NB4 (cell line): ENCODE data around the gene HEXB.

Source experiments
- DNase-seq: peaks from one replicate; pipeline ENCODE4 v3.0.0; 2010; ENCODE audit warnings: low read depth
- H3K4me3 ChIP-seq: one replicate; pipeline ENCODE4 v1.5.1; 2011; ENCODE audit warnings: mild to moderate bottlenecking, low read depth, low read length, moderate library complexity
- MAX ChIP-seq: IDR thresholded peaks from 2 replicates; pipeline ENCODE4 v1.6.1; 2011; ENCODE audit warnings: low read depth, low read length
- MYC ChIP-seq: IDR thresholded peaks from 2 replicates; pipeline ENCODE4 v1.6.1; 2011; ENCODE audit warnings: low read depth, low read length
- POLR2A ChIP-seq: IDR thresholded peaks from 2 replicates; pipeline ENCODE4 v1.6.1; 2011; ENCODE audit warnings: mild to moderate bottlenecking; ENCODE audit not compliant: insufficient read length; ENCODE audit errors: extremely low read depth
- TF ChIP-seq, protein P1 (sequence below): IDR thresholded peaks from one replicate; pipeline ENCODE4 v1.5.1; 2012; ENCODE audit warnings: low read depth, low read length

The HEXB gene

GRCh38 chr5:74639807-74640449 is 45.1 kb upstream of the HEXB start:
- peak overlapping the region; percentile 83 for H3K4me3 ChIP-seq
- DNase-seq = peak; percentile 71
- TF ChIP-seq POLR2A (no peak), MYC (no peak)

DNA sequence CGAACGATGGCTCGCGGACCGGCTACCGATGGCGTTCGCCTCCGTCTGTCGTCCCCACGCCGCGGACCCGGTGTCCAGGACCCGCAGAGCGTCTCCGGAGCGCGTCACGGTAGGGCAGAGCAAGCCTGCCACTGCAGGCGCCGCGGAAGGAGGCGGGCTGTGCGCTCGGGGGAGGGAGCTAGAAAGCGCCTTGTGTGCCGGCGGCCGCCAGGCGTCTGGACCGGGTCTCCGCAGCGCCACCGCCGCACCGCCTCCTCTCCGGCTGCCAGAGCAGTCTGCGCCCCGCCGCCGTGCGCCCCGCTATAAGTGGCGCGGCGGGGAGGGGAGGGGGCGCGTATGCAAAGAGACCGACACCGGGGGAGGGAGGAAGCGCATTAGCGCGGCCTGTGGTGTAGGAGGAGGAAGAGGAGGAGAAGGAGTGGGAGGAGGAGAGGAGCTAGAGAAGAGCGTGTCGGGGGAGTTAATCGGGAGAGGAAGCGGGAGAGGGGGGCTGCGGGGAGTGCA is 44.5 kb upstream of the HEXB start, which contains the start of gene ENC1:
ENC1 (minus strand) TSS at position 279 of the 504 bp plus-strand sequence. CDS start 4,243 bp downstream, outside the sequence.
- DNase-seq = peak; percentile 96
- H3K4me3 ChIP-seq = peak within 1 kb of the TSS; percentile 83
- no peak; the same call in 1 of the 2 replicates for TF ChIP-seq MAX
- peak; percentile 31; the same call in 1 of the 2 replicates for TF ChIP-seq MYC
- TF ChIP-seq POLR2A = peak; percentile 68
- TF ChIP-seq, protein P1, sequence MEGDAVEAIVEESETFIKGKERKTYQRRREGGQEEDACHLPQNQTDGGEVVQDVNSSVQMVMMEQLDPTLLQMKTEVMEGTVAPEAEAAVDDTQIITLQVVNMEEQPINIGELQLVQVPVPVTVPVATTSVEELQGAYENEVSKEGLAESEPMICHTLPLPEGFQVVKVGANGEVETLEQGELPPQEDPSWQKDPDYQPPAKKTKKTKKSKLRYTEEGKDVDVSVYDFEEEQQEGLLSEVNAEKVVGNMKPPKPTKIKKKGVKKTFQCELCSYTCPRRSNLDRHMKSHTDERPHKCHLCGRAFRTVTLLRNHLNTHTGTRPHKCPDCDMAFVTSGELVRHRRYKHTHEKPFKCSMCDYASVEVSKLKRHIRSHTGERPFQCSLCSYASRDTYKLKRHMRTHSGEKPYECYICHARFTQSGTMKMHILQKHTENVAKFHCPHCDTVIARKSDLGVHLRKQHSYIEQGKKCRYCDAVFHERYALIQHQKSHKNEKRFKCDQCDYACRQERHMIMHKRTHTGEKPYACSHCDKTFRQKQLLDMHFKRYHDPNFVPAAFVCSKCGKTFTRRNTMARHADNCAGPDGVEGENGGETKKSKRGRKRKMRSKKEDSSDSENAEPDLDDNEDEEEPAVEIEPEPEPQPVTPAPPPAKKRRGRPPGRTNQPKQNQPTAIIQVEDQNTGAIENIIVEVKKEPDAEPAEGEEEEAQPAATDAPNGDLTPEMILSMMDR = peak; percentile 4

DNA sequence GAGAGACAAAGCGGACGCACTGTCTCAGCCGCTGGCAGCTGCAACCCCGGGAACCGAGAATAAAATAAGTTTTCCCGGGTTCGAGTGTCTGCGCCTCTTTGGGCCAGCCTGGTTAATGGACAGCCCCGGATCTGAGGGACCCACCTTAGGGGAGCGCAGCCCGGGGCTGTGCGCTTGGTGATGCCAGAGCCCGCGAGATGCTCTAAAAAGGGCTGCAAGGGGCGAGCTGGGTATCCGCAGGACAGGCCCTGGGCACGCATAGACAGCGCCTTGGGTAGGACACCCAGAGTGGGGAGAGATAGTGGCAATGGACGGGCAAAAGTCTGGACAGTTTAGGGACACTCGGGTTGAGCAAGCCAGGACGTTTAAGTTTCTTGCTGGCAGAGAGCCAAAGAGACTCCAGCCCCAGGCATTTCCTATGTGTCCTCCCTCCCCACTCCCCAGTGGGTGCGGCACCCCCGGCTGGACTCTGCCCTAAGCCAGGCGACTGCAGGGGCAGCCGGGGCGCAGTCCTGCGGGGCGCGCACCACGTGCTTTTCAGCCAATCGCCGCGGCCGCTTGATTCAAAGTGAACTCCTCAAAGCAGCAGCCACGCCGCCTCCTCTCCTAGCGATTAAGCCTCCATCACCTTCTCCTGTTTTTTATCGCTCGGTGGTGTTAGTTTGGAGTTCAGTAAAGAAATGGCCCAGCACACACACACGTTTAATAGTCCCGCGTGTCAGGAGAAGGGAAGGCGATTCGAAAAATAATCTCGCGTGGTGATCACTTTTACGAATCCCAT is 43.9 kb upstream of the HEXB start:
- DNase-seq = peak; percentile 84
- TF ChIP-seq MYC = no peak
- peak; percentile 83 for TF ChIP-seq MAX
- TF ChIP-seq, protein P1 = no peak
- TF ChIP-seq POLR2A = peak; percentile 0
- peak overlapping the region; percentile 53 for H3K4me3 ChIP-seq

DNA sequence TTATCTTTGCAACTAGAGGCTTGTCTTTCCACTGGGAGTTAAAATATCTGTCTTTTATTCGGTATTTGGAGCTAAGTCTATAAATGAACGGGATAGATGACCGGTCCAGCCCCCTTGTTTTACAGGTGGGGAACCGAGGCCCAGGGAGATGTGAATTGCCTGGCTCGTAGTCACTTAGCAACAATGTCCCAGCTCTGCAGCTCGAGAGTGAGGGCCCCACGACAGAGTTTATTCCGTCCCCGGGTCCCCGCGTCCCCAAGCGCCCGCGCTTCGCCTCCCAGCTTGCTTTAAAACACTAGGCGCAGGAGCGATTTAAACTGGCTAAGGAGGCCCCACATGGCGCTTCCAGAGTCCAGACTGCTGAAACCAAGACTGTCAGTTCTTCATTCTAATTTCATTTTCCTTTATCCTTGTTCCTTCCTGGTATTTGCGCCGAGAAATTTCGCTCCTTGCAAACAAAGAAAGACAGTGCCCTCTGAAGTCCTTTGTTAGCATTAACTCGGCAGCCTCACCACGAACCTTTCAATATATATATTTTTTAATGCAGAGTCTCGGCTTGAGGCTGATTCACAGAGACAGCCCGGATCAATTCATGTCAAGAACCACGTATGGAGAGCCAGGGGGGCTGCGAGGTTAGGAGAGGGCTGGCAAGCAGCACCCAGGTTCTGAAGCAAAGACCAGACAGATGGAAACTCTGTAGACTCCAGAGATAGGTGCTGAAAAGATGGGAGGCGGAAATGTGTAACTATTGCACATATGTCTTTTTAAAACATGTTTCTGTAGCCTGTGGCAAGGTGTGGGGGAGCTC is 43.1 kb upstream of the HEXB start:
- peak; percentile 40; the same call in 1 of the 2 replicates for TF ChIP-seq MAX
- 0 out of 2 replicates have a peak, but pooled peaks have one; percentile 21 for TF ChIP-seq MYC
- TF ChIP-seq, protein P1 = peak; percentile 26
- no peak for TF ChIP-seq POLR2A
- peak overlapping the region; percentile 53 for H3K4me3 ChIP-seq
- DNase-seq = peak; percentile 78

- no peak overlapping the region for H3K4me3 ChIP-seq
- TF ChIP-seq POLR2A = no peak
- TF ChIP-seq MYC = no peak
- no peak for TF ChIP-seq MAX
- TF ChIP-seq, protein P1 = no peak
These were observed 42.5 kb upstream of the HEXB start for GRCh38 chr5:74642543-74642863.

More at GRCh38 chr5:74642543-74642863, 42.5 kb upstream of the HEXB start:
- no peak for DNase-seq
